ENCODE results near the gene XRCC4. TPM values are rescaled to one million over a fixed set of nuclear protein-coding genes. Genes with fewer than 3 reads are reported as not detected.

Gene XRCC4
- total RNA-seq, 1 donor: 36.5 TPM

DNA sequence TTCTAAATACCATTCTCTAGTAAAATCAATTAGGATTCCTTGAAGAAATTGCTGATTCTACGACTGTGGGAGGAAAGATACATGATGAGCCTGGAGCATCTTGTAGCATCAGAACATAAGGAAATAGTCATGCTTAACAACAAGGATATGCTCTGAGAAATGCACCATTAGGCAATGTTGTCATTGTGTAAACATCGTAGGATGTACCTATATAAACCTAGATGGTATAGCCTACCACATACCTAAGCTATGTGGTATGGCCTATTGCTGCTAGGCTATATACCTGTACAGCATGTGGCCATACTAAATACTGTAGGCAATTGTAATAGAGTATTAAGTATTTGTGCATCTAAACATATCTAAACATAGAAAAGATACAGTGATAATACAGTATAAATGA is 316.8 kb downstream of the XRCC4 start:
- no peak for TF ChIP-seq CTCF (IDR thresholded peaks at IDR 0.05; ENCODE audit: insufficient read depth, low read length)
- no peak for DNase-seq (ENCODE audit: low read depth)
- H3K4me3 ChIP-seq (ENCODE audit: low read depth, low read length): no peak overlapping the region

DNA sequence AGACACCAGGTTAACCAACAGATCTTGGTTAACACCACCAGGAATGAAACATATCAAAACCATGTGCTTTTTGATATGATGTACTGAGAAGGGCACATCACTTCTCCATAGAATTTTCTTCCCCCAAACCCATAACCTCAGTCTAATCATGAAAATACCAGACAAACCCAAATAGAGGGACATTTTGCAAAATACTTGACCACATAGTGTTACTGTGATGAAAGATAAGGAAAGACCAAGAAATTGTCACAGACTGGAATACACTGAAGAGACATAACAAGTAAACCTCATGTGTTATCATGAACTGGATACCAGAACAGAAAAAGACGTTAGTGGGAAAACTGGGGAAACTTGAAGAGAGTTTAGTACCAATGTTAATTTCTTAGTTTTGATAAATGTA is 319.3 kb downstream of the XRCC4 start:
- no peak for TF ChIP-seq CTCF (IDR thresholded peaks at IDR 0.05; ENCODE audit: insufficient read depth, low read length)
- DNase-seq (ENCODE audit: low read depth): no peak
- no peak overlapping the region for H3K4me3 ChIP-seq (ENCODE audit: low read depth, low read length)

DNA sequence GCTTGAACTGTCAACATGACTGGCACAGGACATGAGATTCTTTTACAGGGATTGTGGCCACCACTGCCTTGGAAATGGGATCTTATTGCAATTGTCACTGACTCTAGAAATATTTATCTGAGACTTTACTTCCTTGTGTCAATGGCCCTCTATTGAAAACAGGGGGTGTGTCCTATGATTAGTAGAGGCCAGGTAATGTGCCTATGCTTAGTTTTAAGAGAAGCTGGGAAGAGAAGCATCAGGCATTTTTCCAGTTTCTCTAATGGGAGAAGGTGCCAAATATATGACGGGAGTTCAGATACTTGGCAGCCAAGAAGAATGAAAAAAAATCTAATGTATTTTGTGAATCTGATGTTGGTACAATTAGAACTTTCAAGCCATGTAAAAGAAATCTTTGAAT is 320.3 kb downstream of the XRCC4 start:
- DNase-seq (ENCODE audit: low read depth): no peak
- TF ChIP-seq CTCF (IDR thresholded peaks at IDR 0.05; ENCODE audit: insufficient read depth, low read length): no peak
- no peak overlapping the region for H3K4me3 ChIP-seq (ENCODE audit: low read depth, low read length)

DNA sequence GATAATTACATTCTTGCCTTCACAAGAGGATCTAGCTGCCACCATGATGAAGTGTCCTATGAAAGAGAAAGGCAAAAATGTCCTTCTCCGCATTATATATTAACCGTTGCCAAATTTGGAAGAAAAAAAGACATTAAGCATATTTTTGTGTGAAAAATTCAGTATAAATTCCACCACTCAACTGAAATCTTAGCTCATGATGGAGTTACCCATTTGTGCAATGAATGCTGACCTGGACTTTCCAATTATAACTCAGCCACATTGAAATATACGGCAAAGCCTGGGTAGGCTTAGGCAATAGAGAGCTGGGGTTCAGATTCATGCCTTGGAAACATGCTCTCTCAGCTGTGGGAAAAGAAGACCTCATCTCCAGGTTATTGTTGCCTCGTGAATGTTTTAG is 322.9 kb downstream of the XRCC4 start:
- DNase-seq (ENCODE audit: low read depth): no peak
- H3K4me3 ChIP-seq (ENCODE audit: low read depth, low read length): no peak overlapping the region
- no peak for TF ChIP-seq CTCF (IDR thresholded peaks at IDR 0.05; ENCODE audit: insufficient read depth, low read length)

DNA sequence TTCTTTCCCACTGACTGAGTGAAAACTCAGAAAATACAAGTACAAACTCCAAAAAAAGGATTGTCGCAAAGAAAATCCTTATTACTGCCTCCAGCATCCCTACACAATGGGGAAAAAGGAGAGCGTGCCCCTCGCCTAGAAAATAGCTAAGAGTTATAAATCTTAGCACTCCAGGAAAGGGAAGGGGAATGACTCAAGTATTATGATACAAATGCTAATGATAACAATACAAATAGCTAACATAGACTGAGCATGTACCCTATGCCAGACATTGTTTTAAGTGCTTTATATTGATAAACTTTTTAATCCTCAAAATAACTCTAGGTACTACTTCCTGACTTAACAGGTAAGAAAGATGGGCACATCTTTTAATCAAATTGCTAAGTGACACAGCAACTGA is 323.4 kb downstream of the XRCC4 start:
- no peak for DNase-seq (ENCODE audit: low read depth)
- no peak overlapping the region for H3K4me3 ChIP-seq (ENCODE audit: low read depth, low read length)
- TF ChIP-seq CTCF (IDR thresholded peaks at IDR 0.05; ENCODE audit: insufficient read depth, low read length): no peak

DNA sequence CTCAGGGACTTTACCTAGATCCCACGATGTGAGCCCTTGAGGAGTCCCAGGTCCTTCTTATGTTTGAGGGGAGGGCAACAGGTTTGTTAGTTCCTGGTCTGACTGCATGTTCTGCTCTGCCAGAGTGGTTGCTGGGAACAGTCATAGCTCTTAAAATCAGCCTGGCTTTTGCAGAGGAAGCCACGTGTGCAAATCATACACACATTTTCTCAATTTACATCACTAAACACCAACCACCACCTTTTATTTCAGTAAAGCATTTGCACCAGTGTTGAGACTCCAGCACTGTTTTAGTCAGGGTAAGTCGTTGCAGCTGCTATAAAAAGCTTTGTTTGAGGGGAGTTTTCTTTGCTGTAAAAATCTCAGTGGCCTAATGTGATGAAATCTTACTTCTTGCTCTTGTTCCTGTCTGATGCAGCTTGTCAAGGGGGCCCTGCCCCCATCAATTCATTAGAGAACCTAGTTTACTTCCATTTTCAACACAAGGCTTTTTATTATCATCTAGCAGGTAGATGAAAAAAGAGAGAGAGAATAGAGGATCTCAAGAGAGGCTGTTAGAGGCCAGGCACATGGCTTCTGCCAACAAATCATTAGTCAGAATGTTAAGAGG is 323.9 kb downstream of the XRCC4 start:
- no peak for TF ChIP-seq CTCF (IDR thresholded peaks at IDR 0.05; ENCODE audit: insufficient read depth, low read length)
- H3K4me3 ChIP-seq (ENCODE audit: low read depth, low read length): no peak overlapping the region
- peak; percentile 28 for DNase-seq (ENCODE audit: low read depth)

DNA sequence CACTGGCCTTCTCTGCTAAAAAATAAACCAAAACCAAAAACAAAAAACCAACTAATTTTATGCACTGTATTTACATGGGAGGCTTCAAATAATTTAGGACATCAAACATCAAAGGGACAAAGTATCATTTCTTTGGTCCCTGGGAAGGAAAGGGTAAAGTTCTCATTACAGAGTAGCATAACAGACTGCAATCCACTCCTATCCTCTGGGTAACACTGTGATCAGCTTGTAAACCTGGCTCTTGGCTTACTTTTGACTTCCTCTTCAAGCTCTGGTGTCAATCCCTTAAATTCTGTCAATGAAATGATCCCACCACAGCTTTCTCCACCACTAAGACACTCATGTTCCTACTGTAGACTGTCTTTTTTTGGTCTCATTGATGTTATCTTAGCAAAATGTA is 324.4 kb downstream of the XRCC4 start:
- DNase-seq (ENCODE audit: low read depth): no peak
- no peak overlapping the region for H3K4me3 ChIP-seq (ENCODE audit: low read depth, low read length)
- TF ChIP-seq CTCF (IDR thresholded peaks at IDR 0.05; ENCODE audit: insufficient read depth, low read length): no peak

Data from fibroblast of the aortic adventitia (primary cell).